Neural cell (in vitro differentiated cells): ENCODE data around the gene CST11. TPM values are rescaled to one million over a fixed set of nuclear protein-coding genes. Genes with fewer than 3 reads are reported as not detected.

Experiments used
- H2AFZ ChIP-seq: fragments of 200-600, 300-800 bp; sonication (generic), shearing (Covaris generic); 2 replicates; pipeline ENCODE4 v1.6.0; 2014; ENCODE audit warnings: low read depth, mild to moderate bottlenecking, antibody characterized with exemption, low read length, moderate library complexity
- H3F3A ChIP-seq: fragments of 200-600 bp; shearing (Covaris generic); 2 replicates; pipeline ENCODE4 v1.6.1; 2016; ENCODE audit warnings: mild to moderate bottlenecking, moderate library complexity, mixed read lengths, antibody characterized with exemption, low read length; ENCODE audit not compliant: insufficient read depth, poor library complexity, severe bottlenecking
- H3K27ac ChIP-seq: fragments of 200-600, 300-800 bp; sonication (generic), shearing (Covaris generic); 2 replicates; pipeline ENCODE4 v1.5.1; 2014; ENCODE audit warnings: mild to moderate bottlenecking, low read length, moderate library complexity
- H3K27me3 ChIP-seq: fragments of 300-800, 200-600 bp; sonication (generic), shearing (Covaris generic); 2 replicates; pipeline ENCODE4 v1.6.0; 2014; ENCODE audit warnings: mild to moderate bottlenecking, low read depth, low read length, moderate library complexity; ENCODE audit not compliant: insufficient read depth
- H3K36me3 ChIP-seq: fragments of 300-800, 200-600 bp; sonication (generic), shearing (Covaris generic); 2 replicates; pipeline ENCODE4 v1.5.1; 2014; ENCODE audit warnings: mild to moderate bottlenecking, antibody characterized with exemption, low read length, moderate library complexity; ENCODE audit not compliant: insufficient read depth
- H3K4me2 ChIP-seq: fragments of 300-800, 200-600 bp; sonication (generic), shearing (Covaris generic); 2 replicates; pipeline ENCODE4 v1.6.0; 2014; ENCODE audit warnings: mild to moderate bottlenecking, low read length
- H3K4me3 ChIP-seq: fragments of 300-800, 200-600 bp; sonication (generic), shearing (Covaris generic); 2 replicates; pipeline ENCODE4 v1.5.1; 2014; ENCODE audit warnings: mild to moderate bottlenecking, low read length, moderate library complexity
- H3K79me2 ChIP-seq: fragments of 200-600 bp; shearing (Covaris generic); replicated peaks from 2 replicates; pipeline ENCODE4 v1.6.0; 2014; ENCODE audit warnings: mild to moderate bottlenecking, low read length, moderate library complexity; ENCODE audit not compliant: insufficient read depth
- H3K9ac ChIP-seq: fragments of 300-800, 200-600 bp; sonication (generic), shearing (Covaris generic); 2 replicates; pipeline ENCODE4 v1.6.1; 2016; ENCODE audit warnings: mild to moderate bottlenecking, low read length, mixed read lengths
- H3K9me2 ChIP-seq: fragments of 200-600 bp; shearing (Covaris generic); 2 replicates; pipeline ENCODE4 v1.6.1; 2016; ENCODE audit warnings: mild to moderate bottlenecking, low read length, mixed read lengths; ENCODE audit not compliant: insufficient read depth
- H3K9me3 ChIP-seq: fragments of 200-600, 300-800 bp; sonication (generic), shearing (Covaris generic); 2 replicates; pipeline ENCODE4 v1.6.1; 2016; ENCODE audit warnings: mild to moderate bottlenecking, mixed run types, low read length, moderate library complexity, mixed read lengths
- H4K20me1 ChIP-seq: fragments of 200-600 bp; shearing (Covaris generic); 2 replicates; pipeline ENCODE4 v1.6.1; 2016; ENCODE audit warnings: mild to moderate bottlenecking, mixed run types; ENCODE audit not compliant: insufficient read depth
- CTCF ChIP-seq: fragments of 450-650 bp; IDR thresholded peaks from 2 replicates; pipeline ENCODE4 v1.5.1; 2014; ENCODE audit warnings: antibody characterized with exemption, mild to moderate bottlenecking, moderate library complexity; ENCODE audit not compliant: poor library complexity, severe bottlenecking
- EP300 ChIP-seq: fragments of 450-650 bp; conservative IDR thresholded peaks from 2 replicates; pipeline ENCODE4 v1.6.1; 2014; ENCODE audit warnings: antibody characterized with exemption, mild to moderate bottlenecking, moderate library complexity; ENCODE audit not compliant: poor library complexity, severe bottlenecking
- EZH2 ChIP-seq: fragments of 200-600, 300-800 bp; shearing (Covaris generic), sonication (generic); IDR thresholded peaks from 2 replicates; pipeline ENCODE4 v1.6.1; 2014; ENCODE audit warnings: antibody characterized with exemption, low read length, borderline replicate concordance, mild to moderate bottlenecking; ENCODE audit not compliant: insufficient read depth, poor library complexity, severe bottlenecking
- MXI1 ChIP-seq: fragments of 450-650 bp; conservative IDR thresholded peaks from 2 replicates; pipeline ENCODE4 v1.6.1; 2014; ENCODE audit warnings: antibody characterized with exemption, mild to moderate bottlenecking; ENCODE audit not compliant: poor library complexity, severe bottlenecking
- POLR2AphosphoS5 ChIP-seq: IDR thresholded peaks from 2 replicates; pipeline ENCODE4 v1.6.1; 2012
- RAD21 ChIP-seq: fragments of 450-650 bp; conservative IDR thresholded peaks from 2 replicates; pipeline ENCODE4 v1.6.1; 2014; ENCODE audit warnings: antibody characterized with exemption, mild to moderate bottlenecking, moderate library complexity
- REST ChIP-seq: IDR thresholded peaks from 2 replicates; pipeline ENCODE4 v1.6.1; 2012; ENCODE audit warnings: borderline replicate concordance
- SMC3 ChIP-seq: fragments of 450-650 bp; conservative IDR thresholded peaks from 2 replicates; pipeline ENCODE4 v1.6.1; 2014; ENCODE audit warnings: antibody characterized with exemption, mild to moderate bottlenecking, moderate library complexity; ENCODE audit not compliant: poor library complexity
- TAF1 ChIP-seq: IDR thresholded peaks from 2 replicates; pipeline ENCODE4 v1.6.1; 2012; ENCODE audit warnings: low read depth
- polyA plus RNA-seq: library from polyadenylated mRNA; depleted of rRNA; stranded (reverse); fragments of >200 nt; gene quantifications from 2 replicates; pipeline ENCODE4 v1.2.3, GENCODE V29; 2014

CST11 gene
- polyA plus RNA-seq, 1 donor from 2014 or later, result not detected

GRCh38 chr20:23492292-23492691 is 39.6 kb upstream of the CST11 start:
- Histone ChIP-seq H3K79me2 (no peaks in the 10 kb centered on the region), H3K4me3 (no peak overlapping the region), H3K4me2 (no peak overlapping the region), H3K9ac (no peak overlapping the region), H2AFZ (no peak overlapping the region), H3K27me3 (no peaks in the 10 kb centered on the region), H3F3A (no peaks in the 10 kb centered on the region), H4K20me1 (no peaks in the 10 kb centered on the region), H3K36me3 (no peaks in the 10 kb centered on the region), H3K9me2 (no peaks in the 10 kb centered on the region), H3K27ac (no peak overlapping the region), H3K9me3 (no peaks in the 10 kb centered on the region)
- no peak for TF ChIP-seq REST
- no peak for TF ChIP-seq RAD21
- no peak for TF ChIP-seq EP300
- TF ChIP-seq MXI1, result no peak
- no peak for TF ChIP-seq EZH2
- no peak for TF ChIP-seq POLR2AphosphoS5
- TF ChIP-seq TAF1, result no peak
- TF ChIP-seq SMC3, result no peak
- TF ChIP-seq CTCF, result no peak

- Histone ChIP-seq H3K27ac (no peak within 1 kb of the TSS), H3F3A (no peaks in the 10 kb centered on the region), H3K4me3 (no peak within 1 kb of the TSS)
Observed at GRCh38 chr20:23490817-23491216, 38.1 kb upstream of the CST11 start, which contains the start of gene CST8. Gene CST8 (plus strand): TSS chr20:23491117. CDS start chr20:23491668, 551 bp downstream.

More at GRCh38 chr20:23490817-23491216, 38.1 kb upstream of the CST11 start, which contains the start of gene CST8:
- Histone ChIP-seq H3K9me3 (no peaks in the 10 kb centered on the region), H3K27me3 (no peaks in the 10 kb centered on the region), H2AFZ (no peak within 1 kb of the TSS), H4K20me1 (no peaks in the 10 kb centered on the region), H3K79me2 (no peaks in the 10 kb centered on the region), H3K36me3 (no peaks in the 10 kb centered on the region), H3K4me2 (no peak within 1 kb of the TSS), H3K9me2 (no peaks in the 10 kb centered on the region), H3K9ac (no peak within 1 kb of the TSS)
- no peak for TF ChIP-seq MXI1
- TF ChIP-seq TAF1, result no peak
- no peak for TF ChIP-seq EP300
- TF ChIP-seq EZH2, result no peak
- no peak for TF ChIP-seq RAD21
- TF ChIP-seq CTCF, result no peak
- no peak for TF ChIP-seq REST
- no peak for TF ChIP-seq POLR2AphosphoS5
- TF ChIP-seq SMC3, result no peak
